Activated CD4-positive, alpha-beta T cell treated with anti-CD3 and anti-CD28 coated beads, Interleukin-2, amount 10 ng/mL, durations not matched to agents 24 days and 14 days (primary cell): Measurements from ENCODE around the gene GRK1. TPM values are rescaled to one million over a fixed set of nuclear protein-coding genes. Genes with fewer than 3 reads are reported as not detected.

Experiments
- DNase-seq: peaks from one replicate; pipeline ENCODE4 v3.0.0; 2022
- H3K27ac Mint-ChIP-seq: one replicate; pipeline ENCODE4 v1.8.0; 2022; ENCODE audit warnings: mild to moderate bottlenecking, mixed read lengths
- H3K27me3 Mint-ChIP-seq: one replicate; pipeline ENCODE4 v1.8.0; 2022; ENCODE audit warnings: mixed read lengths
- H3K36me3 Mint-ChIP-seq: one replicate; pipeline ENCODE4 v1.8.0; 2022; ENCODE audit warnings: low read depth, mild to moderate bottlenecking, mixed read lengths
- H3K4me1 Mint-ChIP-seq: one replicate; pipeline ENCODE4 v1.8.0; 2021; ENCODE audit warnings: mixed read lengths
- H3K4me3 Mint-ChIP-seq: one replicate; pipeline ENCODE4 v1.8.0; 2022; ENCODE audit warnings: mild to moderate bottlenecking, moderate library complexity, mixed read lengths
- H3K9me3 Mint-ChIP-seq: one replicate; pipeline ENCODE4 v1.8.0; 2021; ENCODE audit warnings: mixed read lengths
- intact Hi-C: fragments of 100-400 bp; cut with micrococcal nuclease; formaldehyde crosslinking; loops from one replicate; pipeline ENCODE4 v1.15.1; 2023
- total RNA-seq: library from RNA; stranded (reverse); gene quantifications from 2 replicates; pipeline ENCODE4 v1.2.3, GENCODE V29; 2022

GRK1 gene
- total RNA-seq, 1 donor from 2014 or later: 0.07 TPM

- H3K9me3 Mint-ChIP-seq: no peaks in the 10 kb centered on the region
- H3K4me3 Mint-ChIP-seq: no peak overlapping the region
- no peak for DNase-seq
- no peaks in the 10 kb centered on the region for H3K27me3 Mint-ChIP-seq
- intact Hi-C loops: no loop called here
- no peak overlapping the region for H3K27ac Mint-ChIP-seq
- H3K4me1 Mint-ChIP-seq: no peaks in the 10 kb centered on the region
- peaks cover 51% of the 10 kb centered on the region for H3K36me3 Mint-ChIP-seq
These were observed 39.9 kb upstream of the GRK1 start for GRCh38 chr13:113627136-113627535.

DNA sequence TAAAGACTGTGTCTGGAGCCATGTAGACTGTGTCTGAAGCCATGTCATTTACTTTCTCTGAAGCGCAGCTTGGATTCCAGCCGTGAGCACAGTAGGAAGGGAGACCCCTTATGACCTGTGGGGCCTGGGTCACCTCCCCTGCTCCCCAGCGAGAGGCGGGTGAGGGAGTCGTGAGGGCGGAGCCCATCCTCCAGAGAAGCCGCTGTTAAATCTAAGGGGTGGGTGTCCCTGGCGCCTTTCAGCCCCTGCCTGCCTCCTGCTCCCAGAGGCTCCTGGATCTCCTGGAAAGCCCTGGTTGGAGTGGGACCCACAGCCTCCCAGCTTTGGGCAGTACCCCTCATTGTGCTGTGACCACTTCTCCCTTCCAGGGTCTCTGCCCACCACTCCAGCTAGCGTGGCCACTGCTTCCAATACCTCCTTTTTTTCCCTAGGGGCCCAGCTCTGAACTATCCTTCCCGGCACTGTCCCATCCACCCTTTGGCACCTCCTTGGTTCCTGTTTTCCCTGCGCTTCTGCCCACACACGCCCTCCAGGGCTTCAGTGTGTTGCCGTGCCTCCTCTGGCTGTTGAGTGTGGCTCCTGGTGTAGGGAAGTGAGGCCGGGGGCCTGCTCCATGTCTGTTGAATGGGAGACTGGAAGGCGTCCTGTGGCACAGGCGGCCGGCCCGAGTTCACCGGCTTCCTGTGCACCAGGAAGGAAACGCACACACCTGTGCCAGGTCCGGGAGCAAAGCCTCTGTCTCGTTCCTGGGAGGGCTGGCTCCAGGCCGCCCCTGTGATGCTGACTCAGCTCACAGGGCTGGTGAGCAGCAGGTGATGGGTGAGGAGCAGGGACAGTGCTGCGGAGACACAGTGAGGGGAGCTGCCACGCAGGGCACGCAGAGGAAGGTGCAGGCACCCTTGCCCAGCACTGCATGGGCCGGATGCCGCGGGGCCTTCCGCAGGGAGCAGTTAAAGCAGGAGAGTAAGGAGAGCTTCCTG is 38.4 kb upstream of the GRK1 start:
- DNase-seq: no peak
- no peaks in the 10 kb centered on the region for H3K9me3 Mint-ChIP-seq
- intact Hi-C loops: no loop called here
- peaks cover 56% of the 10 kb centered on the region for H3K36me3 Mint-ChIP-seq
- H3K27me3 Mint-ChIP-seq: no peaks in the 10 kb centered on the region
- no peaks in the 10 kb centered on the region for H3K4me1 Mint-ChIP-seq
- no peak overlapping the region for H3K4me3 Mint-ChIP-seq
- H3K27ac Mint-ChIP-seq: no peak overlapping the region

DNA sequence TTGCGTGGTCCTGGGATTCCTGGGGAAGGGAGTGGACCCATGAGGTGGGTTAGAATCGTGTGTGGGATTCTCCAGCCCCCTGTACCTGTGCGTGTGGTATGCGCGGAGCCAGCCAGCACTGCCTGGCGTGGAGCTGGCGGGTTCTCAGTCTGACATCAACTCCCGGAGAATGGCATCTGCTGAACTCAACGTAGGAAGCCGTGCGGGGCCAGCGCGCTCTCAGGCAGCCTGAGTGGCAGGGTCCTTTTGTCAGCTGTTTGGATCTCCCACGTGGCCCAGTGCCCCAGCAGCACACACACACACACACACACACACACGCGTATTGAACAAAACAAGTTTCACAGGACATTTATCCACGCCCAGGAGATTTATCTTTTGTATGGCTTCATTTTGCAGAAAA is 37.2 kb upstream of the GRK1 start:
- intact Hi-C loops: no loop called here
- no peak for DNase-seq
- H3K4me1 Mint-ChIP-seq: peaks cover 4% of the 10 kb centered on the region
- no peak overlapping the region for H3K27ac Mint-ChIP-seq
- H3K9me3 Mint-ChIP-seq: no peaks in the 10 kb centered on the region
- peaks cover 59% of the 10 kb centered on the region for H3K36me3 Mint-ChIP-seq
- H3K27me3 Mint-ChIP-seq: no peaks in the 10 kb centered on the region
- H3K4me3 Mint-ChIP-seq: no peak overlapping the region

GRCh38 chr13:113630296-113630695 is 36.7 kb upstream of the GRK1 start:
- Mint-ChIP-seq H3K27me3 (no peaks in the 10 kb centered on the region), H3K27ac (no peak overlapping the region), H3K4me1 (peaks cover 4% of the 10 kb centered on the region), H3K36me3 (peaks cover 59% of the 10 kb centered on the region), H3K9me3 (no peaks in the 10 kb centered on the region), H3K4me3 (no peak overlapping the region)
- intact Hi-C loops: no loop called here
- DNase-seq: no peak

GRCh38 chr13:113630804-113631203 is 36.2 kb upstream of the GRK1 start:
- Mint-ChIP-seq H3K27ac (no peak overlapping the region), H3K4me3 (no peak overlapping the region), H3K36me3 (peaks cover 57% of the 10 kb centered on the region), H3K4me1 (peaks cover 4% of the 10 kb centered on the region), H3K27me3 (no peaks in the 10 kb centered on the region), H3K9me3 (no peaks in the 10 kb centered on the region)
- no peak for DNase-seq
- intact Hi-C loops: no loop called here

DNA sequence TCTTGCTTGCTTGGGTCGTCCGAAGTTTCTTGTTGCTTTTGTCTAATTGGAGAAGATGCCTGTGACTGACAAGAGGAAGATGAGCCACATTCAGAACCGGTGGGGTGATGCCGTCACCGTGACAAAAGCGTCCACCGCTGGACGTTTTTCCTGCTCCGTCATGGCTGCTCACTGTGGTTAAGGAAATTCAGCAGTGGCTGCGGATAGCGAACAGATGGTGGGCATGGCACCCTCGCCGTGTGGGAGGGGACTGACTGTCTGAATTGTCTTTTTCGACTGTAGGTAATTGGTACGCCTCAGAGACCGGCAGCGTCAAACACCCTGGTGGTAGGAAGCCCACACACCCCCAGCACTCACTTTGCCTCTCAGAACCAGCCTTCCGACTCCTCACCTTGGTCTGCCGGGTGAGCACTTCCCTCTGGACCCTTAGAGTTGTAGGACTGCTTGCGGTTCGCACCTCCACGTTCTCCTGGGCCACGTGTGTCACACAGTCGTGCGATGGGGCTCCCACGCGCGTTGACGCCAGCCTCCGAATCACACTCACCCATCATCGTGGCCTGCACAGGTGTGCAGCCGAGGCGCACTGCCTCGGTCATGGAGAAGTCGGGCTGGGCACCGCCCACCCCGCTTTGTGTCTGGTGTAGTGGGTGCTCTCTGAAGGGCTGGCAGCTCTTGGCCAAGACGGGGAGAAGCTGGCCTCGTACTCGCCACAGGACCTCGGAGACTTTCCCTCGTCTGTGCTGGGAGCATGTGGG is 35.5 kb upstream of the GRK1 start:
- Mint-ChIP-seq H3K36me3 (peaks cover 58% of the 10 kb centered on the region), H3K9me3 (no peaks in the 10 kb centered on the region), H3K27ac (no peak overlapping the region), H3K4me3 (no peak overlapping the region), H3K27me3 (no peaks in the 10 kb centered on the region), H3K4me1 (peaks cover 4% of the 10 kb centered on the region)
- intact Hi-C loops: no loop called here
- DNase-seq: no peak

- Mint-ChIP-seq H3K27me3 (no peaks in the 10 kb centered on the region), H3K4me3 (no peak overlapping the region), H3K9me3 (no peaks in the 10 kb centered on the region), H3K4me1 (peaks cover 4% of the 10 kb centered on the region), H3K36me3 (peaks cover 61% of the 10 kb centered on the region), H3K27ac (no peak overlapping the region)
- no peak for DNase-seq
- intact Hi-C loops: no loop called here
These were observed 34.1 kb upstream of the GRK1 start for GRCh38 chr13:113632706-113633484.

GRCh38 chr13:113633485-113633873 is 33.5 kb upstream of the GRK1 start:
- H3K4me3 Mint-ChIP-seq: no peak overlapping the region
- H3K27me3 Mint-ChIP-seq: no peaks in the 10 kb centered on the region
- H3K4me1 Mint-ChIP-seq: peaks cover 4% of the 10 kb centered on the region
- DNase-seq: no peak
- intact Hi-C loops: no loop called here
- peaks cover 63% of the 10 kb centered on the region for H3K36me3 Mint-ChIP-seq
- H3K9me3 Mint-ChIP-seq: no peaks in the 10 kb centered on the region
- no peak overlapping the region for H3K27ac Mint-ChIP-seq

DNA sequence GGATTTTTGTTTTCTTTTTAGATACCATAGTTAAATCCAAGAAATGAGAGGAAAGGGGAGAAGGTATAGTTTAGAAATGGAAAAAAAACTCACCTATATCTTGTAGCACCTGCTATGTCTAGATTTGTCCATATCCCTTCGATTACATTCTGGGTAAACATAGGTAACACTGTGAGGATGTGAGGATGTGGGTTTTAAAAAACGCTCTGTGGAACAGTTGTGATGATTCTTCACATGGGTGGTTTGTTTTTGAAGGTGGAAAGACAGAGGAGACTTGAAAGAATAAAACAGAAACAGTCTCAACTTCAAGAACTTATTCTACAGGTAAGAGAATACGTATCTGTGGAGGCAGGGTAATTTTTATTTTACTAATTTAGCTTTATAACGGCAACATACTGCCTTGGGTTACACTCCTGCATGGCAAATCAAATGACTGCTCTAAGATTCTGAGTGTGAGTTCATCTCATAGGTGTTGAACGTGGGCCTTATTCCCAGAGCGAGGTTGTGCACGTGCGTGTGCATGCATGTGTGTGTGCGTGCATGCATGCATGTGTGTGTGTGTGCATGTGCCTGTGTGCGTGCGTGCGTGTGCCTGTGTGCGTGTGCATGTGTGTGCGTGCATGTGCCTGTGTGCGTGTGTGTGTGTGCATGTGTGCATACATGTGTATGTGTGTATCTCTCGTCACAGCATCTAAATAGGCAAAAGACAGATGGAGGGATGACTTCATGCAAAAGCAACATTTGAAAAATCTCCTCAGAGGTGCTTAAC is 32.6 kb upstream of the GRK1 start:
- peaks cover 63% of the 10 kb centered on the region for H3K36me3 Mint-ChIP-seq
- H3K27ac Mint-ChIP-seq: no peak overlapping the region
- intact Hi-C loops: no loop called here
- no peaks in the 10 kb centered on the region for H3K9me3 Mint-ChIP-seq
- peaks cover 4% of the 10 kb centered on the region for H3K4me1 Mint-ChIP-seq
- no peak overlapping the region for H3K4me3 Mint-ChIP-seq
- DNase-seq: no peak
- no peaks in the 10 kb centered on the region for H3K27me3 Mint-ChIP-seq

DNA sequence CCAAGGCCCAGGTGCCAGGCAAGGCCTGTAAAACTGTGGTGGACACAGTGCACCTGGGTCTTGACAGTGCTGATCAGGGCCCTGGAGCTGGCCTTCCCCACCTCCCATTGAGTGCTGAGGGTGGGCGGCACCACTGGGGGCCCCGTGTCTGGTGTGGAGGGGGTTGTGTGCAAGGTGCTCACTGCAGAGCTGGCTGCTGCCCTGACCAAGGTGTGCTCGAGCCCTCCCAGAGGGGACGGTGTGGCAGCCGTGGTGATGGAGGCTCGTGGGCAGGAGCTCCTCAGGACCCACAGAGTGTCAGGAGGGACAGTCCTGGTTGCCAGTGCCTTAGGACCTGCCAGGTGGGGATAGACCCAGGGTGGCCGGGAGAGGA is 32.0 kb upstream of the GRK1 start:
- peaks cover 4% of the 10 kb centered on the region for H3K4me1 Mint-ChIP-seq
- H3K4me3 Mint-ChIP-seq: no peak overlapping the region
- intact Hi-C loops: no loop called here

GRCh38 chr13:113635709-113636108 is 31.3 kb upstream of the GRK1 start:
- H3K4me3 Mint-ChIP-seq: no peak overlapping the region
- H3K36me3 Mint-ChIP-seq: peaks cover 71% of the 10 kb centered on the region
- H3K27ac Mint-ChIP-seq: no peak overlapping the region
- DNase-seq: no peak
- intact Hi-C loops: no loop called here
- no peaks in the 10 kb centered on the region for H3K27me3 Mint-ChIP-seq
- no peaks in the 10 kb centered on the region for H3K9me3 Mint-ChIP-seq
- H3K4me1 Mint-ChIP-seq: peaks cover 4% of the 10 kb centered on the region

More for the DNA sequence above, 32.0 kb upstream of the GRK1 start:
- Mint-ChIP-seq H3K9me3 (no peaks in the 10 kb centered on the region), H3K27ac (no peak overlapping the region), H3K27me3 (no peaks in the 10 kb centered on the region), H3K36me3 (peaks cover 64% of the 10 kb centered on the region)
- DNase-seq: no peak

- H3K27ac Mint-ChIP-seq: no peak overlapping the region
- peaks cover 4% of the 10 kb centered on the region for H3K4me1 Mint-ChIP-seq
- H3K4me3 Mint-ChIP-seq: no peak overlapping the region
- intact Hi-C loops: no loop called here
- H3K27me3 Mint-ChIP-seq: no peaks in the 10 kb centered on the region
- H3K9me3 Mint-ChIP-seq: no peaks in the 10 kb centered on the region
- H3K36me3 Mint-ChIP-seq: peaks cover 74% of the 10 kb centered on the region
- no peak for DNase-seq
These were observed 30.6 kb upstream of the GRK1 start for GRCh38 chr13:113636266-113636963.
